BE2C (cell line): ENCODE results near the gene NFAM1.
A peak's percentile ranks its signal among the peaks of the same experiment; 100 is the strongest.

Source experiments
- DNase-seq: peaks from one replicate; pipeline ENCODE4 v3.0.0-alpha.2; 2020
- H3K27me3 ChIP-seq: fragments of 250-450 bp; sonication (Bioruptor Pico); 2 replicates; pipeline ENCODE4 v1.5.1; 2020; ENCODE audit warnings: mild to moderate bottlenecking
- H3K36me3 ChIP-seq: fragments of 250-450 bp; sonication (Bioruptor Pico); 2 replicates; pipeline ENCODE4 v1.5.1; 2020; ENCODE audit warnings: mild to moderate bottlenecking
- H3K4me1 ChIP-seq: fragments of 250-450 bp; sonication (Bioruptor Pico); 2 replicates; pipeline ENCODE4 v1.5.1; 2020
- H3K4me3 ChIP-seq: 2 replicates; pipeline ENCODE4 v1.5.1; 2011; ENCODE audit warnings: low read depth, low read length
- H3K9me3 ChIP-seq: fragments of 250-450 bp; sonication (Bioruptor Pico); 2 replicates; pipeline ENCODE4 v1.5.1; 2020
- CTCF ChIP-seq: IDR thresholded peaks from 2 replicates; pipeline ENCODE4 v1.5.1; 2012; ENCODE audit warnings: mild to moderate bottlenecking, low read depth, low read length

The NFAM1 gene

GRCh38 chr22:42343121-42343454, 89.1 kb downstream of the NFAM1 start:
- DNase-seq, result peak; percentile 43
- H3K4me3 ChIP-seq, result peak overlapping the region; percentile 51
- H3K4me1 ChIP-seq, result peaks cover 16% of the 10 kb centered on the region
- H3K36me3 ChIP-seq, result no peaks in the 10 kb centered on the region
- H3K27me3 ChIP-seq, result no peaks in the 10 kb centered on the region
- TF ChIP-seq CTCF, result no peak
- no peaks in the 10 kb centered on the region for H3K9me3 ChIP-seq

DNA sequence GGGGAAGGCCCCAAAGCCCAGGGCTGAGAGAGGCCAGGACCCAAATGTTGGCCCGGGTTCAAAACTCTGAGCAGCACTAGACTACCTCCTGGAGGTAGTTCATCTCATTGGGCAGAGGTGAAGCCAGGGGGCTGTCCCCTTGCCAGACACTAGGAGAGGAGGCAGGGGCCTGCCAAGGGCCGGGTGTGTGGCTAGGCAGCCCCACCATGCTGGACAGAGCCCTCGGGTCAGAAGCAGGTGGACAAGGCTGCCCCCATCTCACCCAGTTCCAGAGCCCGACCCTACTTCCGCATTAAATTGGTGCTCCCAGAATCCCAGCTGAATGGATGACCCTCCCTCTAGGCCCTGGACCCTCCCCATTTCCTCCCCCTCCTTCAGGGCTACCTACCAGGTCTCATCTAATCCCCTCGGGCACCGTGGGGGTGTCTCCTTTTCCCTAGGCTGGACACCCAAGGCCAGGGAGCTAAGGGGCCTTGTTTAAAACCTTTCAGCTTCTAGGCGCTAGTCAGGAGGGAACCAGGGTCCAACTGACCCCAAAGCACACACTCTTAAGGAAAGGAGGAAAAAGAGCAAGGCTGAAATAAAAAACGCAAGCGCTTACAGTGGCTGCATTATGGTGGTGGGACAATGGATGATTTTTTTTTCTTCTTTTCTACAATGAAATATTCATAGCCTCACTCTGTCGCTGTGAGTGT, 89.6 kb downstream of the NFAM1 start:
- no peak for DNase-seq
- Histone ChIP-seq H3K27me3 (no peaks in the 10 kb centered on the region), H3K36me3 (no peaks in the 10 kb centered on the region), H3K4me1 (peaks cover 15% of the 10 kb centered on the region), H3K9me3 (no peaks in the 10 kb centered on the region), H3K4me3 (peak overlapping the region; percentile 51)
- TF ChIP-seq CTCF, result no peak

DNA sequence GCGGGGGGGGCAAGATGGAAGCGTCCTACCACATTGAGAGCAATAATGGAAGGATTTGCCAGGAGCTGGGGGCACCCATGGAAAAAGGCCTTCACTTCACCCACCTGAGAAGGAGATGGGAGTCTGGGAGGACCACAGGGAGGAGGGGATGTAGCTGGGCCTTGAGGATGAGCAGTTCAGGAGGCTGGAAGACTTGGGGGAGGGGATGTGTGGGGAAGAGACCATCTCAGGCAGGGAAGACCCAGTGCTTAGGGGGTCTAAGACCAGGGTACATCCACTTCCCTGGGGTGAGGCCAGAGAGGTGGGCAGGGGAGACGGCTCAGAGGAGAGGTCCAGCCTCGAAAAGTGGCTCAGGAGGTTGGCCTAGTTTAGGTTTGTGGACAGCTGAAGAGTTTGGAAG, 90.4 kb downstream of the NFAM1 start:
- TF ChIP-seq CTCF, result no peak
- no peaks in the 10 kb centered on the region for H3K27me3 ChIP-seq
- H3K9me3 ChIP-seq, result no peaks in the 10 kb centered on the region
- no peak overlapping the region for H3K4me3 ChIP-seq
- H3K4me1 ChIP-seq, result peaks cover 11% of the 10 kb centered on the region
- H3K36me3 ChIP-seq, result no peaks in the 10 kb centered on the region
- DNase-seq, result no peak

- no peaks in the 10 kb centered on the region for H3K27me3 ChIP-seq
- TF ChIP-seq CTCF, result no peak
- DNase-seq, result peak; percentile 73
- H3K4me1 ChIP-seq, result peaks cover 17% of the 10 kb centered on the region
- H3K4me3 ChIP-seq, result peak overlapping the region; percentile 57
- no peaks in the 10 kb centered on the region for H3K36me3 ChIP-seq
- no peaks in the 10 kb centered on the region for H3K9me3 ChIP-seq
Measured at GRCh38 chr22:42340829-42341383, 91.3 kb downstream of the NFAM1 start.

DNA sequence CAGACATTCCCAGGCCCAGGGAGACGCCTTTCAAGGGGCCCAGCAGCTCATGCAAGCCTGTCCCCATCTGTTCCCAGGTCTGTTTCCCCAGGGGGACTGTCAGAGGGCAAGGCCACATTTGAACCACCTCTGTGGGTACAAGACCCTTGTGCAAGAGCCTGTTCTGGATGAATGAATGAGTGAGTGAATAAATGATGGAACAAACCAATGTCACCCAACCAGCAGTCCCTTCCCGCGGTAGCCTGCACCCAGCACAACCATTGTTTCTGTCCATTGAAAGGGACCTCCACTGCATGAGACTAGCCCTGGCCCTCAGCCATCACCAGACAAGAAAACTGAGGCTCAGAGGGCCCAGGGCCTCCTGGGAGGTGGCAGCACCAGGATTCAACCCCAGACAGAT, 92.1 kb downstream of the NFAM1 start:
- Histone ChIP-seq H3K36me3 (no peaks in the 10 kb centered on the region), H3K4me1 (peaks cover 25% of the 10 kb centered on the region), H3K27me3 (no peaks in the 10 kb centered on the region), H3K9me3 (no peaks in the 10 kb centered on the region), H3K4me3 (peak overlapping the region; percentile 14; the same call in 1 of the 2 replicates)
- TF ChIP-seq CTCF, result no peak
- no peak for DNase-seq

DNA sequence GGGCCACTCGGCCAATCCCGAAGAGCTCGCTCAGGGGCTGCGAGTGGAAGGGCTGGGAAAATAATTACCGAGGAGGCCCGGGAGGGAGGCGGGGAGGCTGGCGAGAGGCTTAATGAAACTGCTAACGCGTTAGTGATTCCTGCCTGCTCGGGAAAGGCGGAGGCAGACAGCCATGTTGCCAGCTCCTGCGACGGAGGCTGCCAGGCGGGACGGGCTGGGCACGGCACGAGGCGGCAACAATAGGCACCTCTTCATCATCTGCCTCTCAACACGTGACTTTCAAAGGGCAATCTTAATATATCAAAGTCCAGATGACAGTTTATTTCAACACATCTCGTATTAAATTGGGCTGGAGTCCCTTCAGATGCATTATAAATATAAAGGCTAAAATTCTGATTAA, 93.7 kb downstream of the NFAM1 start:
- Histone ChIP-seq H3K36me3 (no peaks in the 10 kb centered on the region), H3K9me3 (no peaks in the 10 kb centered on the region), H3K27me3 (no peaks in the 10 kb centered on the region), H3K4me3 (no peak overlapping the region), H3K4me1 (peaks cover 32% of the 10 kb centered on the region)
- no peak for TF ChIP-seq CTCF
- no peak for DNase-seq
